ENCODE measurements around the gene RAI14.

The RAI14 gene

DNA sequence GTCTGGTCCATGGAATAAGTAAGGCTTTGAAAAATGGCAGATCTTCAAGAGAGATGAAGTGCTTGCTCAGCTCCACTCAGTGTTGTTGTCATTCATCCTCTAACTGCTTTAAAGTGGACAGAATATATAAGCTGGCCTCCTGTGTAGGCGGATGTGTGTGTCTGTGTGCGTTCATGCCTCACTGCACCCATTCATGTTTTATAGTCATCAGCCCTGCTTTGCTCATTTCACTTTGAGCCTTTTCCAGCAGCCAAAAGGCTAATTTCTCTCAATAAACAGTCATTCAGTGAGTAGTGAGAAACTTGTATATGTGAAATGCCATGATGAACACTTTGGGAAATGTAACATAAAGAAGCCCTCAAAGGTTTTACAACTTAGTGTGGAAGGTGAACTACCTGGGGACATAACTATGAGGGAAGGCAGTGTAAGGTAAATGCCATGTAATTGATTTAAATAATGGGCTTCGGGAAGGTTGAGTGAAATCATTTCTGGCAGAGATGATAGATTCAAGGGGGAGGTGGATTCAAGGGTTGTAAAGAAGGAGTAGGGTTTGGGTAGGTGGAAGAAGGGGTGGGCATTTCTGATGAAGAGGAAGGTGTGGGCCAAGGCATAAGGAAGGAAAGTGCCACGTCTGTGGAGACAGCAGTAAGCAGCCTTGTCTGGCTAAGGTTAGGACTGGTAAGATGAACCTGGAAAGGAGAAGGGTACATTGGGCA lies 198.5 kb downstream of the RAI14 start:
- DNase-seq (ENCODE audit: low spot score), result no peak

DNA sequence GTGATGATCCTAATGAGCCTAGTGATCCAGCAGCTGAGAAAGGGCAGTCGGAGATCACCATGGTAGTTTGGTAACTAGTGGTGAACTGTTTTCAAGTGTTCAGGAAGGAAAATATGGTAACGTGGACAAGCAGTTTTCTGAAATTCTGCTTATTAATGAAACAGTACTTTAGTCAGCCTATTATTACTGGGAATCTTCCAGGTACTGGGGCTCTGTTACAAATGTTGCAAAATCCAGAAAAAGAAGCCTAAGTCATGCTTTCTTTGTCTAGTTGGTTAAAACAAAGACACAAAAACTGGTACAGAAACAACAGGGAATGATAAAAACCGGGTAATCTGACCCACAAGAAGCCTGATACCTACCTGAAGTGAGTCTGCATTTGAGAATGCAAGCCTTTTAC lies 201.0 kb downstream of the RAI14 start:
- DNase-seq (ENCODE audit: low spot score), result no peak

DNA sequence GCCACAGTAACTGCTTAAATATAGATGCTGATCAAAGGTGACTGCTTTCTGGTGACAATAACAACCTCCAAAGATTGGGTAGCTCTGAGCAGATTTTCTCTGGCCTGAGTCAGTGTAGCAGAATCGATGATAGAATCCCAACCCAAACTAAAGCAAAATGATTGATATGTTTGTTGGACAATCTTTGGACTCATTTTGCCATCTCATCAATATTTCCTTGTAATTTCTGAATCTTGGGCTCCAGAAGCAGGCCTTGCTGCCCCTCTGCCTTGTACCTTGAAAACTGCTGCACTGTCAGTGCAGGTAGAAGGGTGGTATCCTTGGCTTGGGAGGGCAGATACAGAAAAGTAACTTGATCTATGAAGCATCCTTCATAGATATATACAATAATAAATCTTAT lies 201.8 kb downstream of the RAI14 start:
- DNase-seq (ENCODE audit: low spot score), result no peak

DNA sequence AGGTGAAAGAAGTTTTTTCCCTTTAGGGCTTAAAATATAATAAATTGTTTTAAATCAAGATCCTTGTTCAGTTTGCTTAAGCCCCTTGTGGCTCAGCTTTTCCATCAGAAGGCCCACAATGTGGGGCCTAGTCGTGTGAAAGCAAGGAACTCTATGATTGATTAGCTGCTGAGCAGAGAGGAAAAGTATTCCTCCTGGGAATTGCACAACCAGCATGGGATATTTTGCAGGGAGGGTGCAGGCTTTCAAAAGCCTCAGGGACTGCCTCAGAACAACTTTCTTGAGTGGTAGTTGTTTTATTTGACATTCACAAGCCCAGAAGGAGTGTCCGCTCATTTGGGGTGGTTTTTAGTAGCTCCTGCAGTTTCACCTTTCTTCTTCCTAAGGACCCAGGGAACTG lies 202.7 kb downstream of the RAI14 start:
- no peak for DNase-seq (ENCODE audit: low spot score)

DNA sequence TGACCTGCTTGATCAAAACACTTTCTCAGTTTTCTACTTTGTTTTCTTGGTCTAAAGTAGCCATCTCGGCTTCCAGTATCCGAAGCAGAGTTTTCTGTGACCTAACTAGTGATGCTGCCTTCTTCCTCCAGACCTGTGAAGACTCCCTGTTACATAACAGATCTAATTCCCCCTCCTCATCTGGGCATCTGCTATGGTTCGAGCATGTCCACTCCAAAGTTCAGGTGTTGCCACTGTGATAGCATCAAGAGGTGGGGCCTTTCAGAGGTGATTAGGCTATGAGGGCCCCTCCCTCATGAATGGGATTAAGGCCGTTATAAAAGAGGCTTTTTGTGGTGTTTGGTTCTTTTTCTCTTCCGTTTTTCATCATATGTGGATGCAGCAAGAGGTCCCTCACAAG lies 203.1 kb downstream of the RAI14 start:
- no peak for DNase-seq (ENCODE audit: low spot score)

DNA sequence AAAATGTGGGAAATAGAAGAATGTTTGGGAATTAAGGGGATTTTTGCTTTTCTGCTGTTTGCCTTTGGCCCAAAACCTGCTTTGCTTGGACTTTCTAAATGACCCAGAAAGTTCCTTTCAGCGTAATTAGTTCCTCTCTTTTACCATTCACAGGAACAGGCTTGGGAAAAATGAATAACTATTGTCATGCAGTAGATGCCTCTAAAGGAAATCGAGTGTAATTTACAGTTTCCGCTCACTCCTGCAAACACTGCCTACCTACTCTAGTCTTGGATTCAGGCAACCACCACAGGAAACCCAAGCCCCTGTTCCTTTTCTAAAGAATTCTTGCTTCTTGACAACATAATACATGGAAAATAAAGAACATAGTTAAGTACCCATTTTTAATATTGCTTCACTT lies 207.8 kb downstream of the RAI14 start:
- DNase-seq (ENCODE audit: low spot score), result no peak

DNA sequence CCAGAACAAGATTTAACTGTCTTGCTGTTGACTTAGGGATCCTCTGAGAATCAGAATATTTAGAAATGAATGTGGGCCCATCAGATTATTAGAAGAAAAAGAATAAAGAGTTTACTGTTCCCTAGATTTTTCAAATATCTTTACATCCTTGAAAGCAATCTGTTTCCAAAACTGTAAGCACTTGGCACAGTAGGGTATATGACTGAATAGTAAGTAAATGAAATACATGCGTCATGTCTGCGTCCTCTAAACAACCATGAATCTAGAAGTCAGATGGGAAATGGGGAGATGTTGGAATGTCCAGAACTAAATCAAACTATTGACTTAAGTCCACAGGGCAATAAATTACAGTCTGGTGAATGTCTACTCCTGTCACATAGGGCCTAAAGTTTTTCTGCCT lies 209.0 kb downstream of the RAI14 start:
- no peak for DNase-seq (ENCODE audit: low spot score)

DNA sequence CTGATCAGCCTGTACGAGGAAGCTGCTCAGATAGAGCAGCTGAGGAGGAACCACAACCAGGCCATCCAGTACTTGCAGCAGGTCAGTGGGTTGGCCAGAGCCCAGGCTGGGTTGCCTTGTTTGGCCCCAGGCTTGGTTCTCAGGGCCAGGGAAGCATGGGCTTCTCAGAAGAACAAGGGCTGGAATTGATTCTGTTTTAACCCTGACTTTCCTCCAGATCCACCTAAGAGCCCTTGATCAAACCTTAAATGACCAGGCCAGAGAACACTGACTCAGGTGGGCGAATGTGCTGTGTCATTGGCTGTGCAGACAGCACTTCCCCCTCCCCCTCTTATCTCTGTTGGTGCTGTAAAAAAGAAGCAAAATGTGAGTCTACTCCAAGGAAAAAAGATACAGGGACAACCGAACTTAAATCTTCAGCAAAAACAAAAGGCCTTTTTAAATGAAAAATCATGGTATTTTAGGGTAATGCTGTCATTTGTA lies 210.9 kb downstream of the RAI14 start:
- no peak for DNase-seq (ENCODE audit: low spot score)

DNA sequence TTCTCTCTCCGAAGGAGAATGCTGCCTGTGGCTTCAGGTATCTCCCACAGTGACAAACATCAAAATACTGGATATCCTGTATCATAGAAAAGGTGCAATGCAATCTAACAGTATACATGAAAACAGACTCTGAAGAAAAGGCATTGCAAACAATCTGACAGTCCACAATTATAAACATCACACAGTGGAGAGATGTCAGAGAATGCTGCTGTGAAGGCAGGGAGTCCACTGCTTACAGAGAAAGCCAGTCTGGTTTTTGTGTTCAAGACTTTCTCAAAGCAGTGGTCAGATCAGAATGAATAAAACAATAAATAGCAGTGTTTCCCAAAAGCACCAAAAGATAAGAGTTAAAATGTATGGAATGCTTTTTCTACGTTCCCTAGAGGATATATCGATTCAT lies 211.5 kb downstream of the RAI14 start:
- no peak for DNase-seq (ENCODE audit: low spot score)

DNA sequence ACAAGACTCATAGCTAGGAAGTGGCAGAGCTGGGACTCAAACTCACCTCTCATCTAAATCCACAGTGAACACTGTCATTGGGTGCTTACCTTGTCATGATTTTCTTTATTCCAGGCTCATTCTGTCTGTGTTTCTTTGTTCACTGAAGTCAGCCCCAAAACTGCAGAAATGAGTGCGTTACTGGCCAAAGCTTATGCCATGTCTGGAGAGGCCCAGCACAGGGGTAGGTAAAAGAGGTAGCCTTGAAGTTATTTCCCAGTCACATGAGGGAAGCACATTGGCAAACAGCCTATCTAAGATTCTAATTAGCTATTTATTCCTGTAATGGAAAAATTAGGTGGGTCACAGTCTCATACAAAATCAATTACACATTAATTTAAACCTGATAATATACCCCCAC lies 212.7 kb downstream of the RAI14 start:
- no peak for DNase-seq (ENCODE audit: low spot score)

DNA sequence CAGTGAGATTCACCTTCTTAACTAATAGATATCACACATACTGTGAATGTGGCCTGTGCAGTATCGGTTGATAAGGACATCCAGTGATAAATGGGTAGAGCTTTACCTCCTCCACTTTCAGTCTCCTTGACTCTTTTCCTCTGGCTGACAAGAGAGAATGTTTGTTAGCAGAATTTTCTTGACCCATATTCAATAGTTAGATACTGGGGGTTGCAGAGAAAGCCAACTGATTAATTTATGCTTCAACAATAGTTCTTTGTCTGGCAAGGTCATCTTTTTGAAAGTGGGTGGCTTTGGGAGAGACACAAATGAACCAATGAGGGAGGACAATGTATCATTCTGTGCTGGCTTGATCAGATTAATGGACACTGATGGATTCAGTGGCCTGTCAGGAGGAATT lies 213.1 kb downstream of the RAI14 start:
- no peak for DNase-seq (ENCODE audit: low spot score)

DNA sequence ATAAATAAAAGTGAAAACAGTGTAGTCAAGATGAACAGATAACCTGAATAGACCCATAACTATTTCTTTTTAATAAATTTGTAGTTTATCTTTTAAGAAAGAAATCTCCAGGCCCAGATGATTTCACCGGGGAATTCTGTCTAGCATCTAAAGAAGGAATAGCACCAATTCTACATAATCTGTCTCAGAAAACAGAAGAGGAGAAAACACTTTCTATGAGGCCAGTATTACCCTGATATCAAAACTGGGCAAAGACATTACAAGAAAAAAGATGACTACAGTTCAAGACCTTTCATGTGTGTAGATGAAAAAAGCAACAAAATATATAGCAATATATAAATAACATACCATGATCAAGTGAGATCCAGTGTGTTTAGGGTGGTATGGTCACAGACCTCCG lies 214.3 kb downstream of the RAI14 start:
- no peak for DNase-seq (ENCODE audit: low spot score)

DNA sequence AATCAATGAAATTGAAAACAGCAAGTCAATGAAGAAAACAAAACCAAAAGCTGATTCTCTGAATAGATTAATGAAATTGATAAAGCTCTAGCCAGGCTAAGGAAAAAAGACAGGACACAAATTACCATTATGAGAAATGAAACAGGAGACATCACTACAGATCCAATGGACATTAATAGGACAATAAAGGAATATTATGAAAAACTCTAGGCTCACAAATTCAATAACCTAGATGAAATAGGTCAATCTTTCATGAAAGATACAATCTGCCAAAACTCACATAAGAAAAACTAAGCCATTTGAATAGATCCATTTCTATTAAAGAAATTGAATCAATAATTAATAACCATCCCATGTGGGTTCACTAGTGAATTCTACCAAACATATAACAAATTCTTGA lies 220.1 kb downstream of the RAI14 start:
- DNase-seq (ENCODE audit: low spot score), result no peak

DNA sequence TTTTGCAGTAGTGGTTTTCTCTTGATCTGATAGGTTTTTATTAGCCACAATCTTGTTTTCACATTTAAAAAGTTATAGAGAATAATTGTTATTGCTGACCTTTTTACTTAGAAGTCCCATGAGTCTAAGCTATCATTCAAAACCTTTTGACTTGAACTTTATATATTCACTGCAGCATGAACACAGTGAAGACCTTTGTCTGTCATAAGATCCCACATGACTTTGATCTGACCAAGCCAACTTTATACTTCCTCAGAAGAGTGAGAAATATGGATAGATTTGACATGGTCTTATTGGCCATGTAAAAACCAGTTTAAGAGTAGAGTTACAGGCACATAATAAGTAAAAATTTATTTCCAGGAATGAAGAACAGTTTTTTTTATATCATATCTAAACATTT lies 225.1 kb downstream of the RAI14 start:
- DNase-seq (ENCODE audit: low spot score), result no peak

Measured in cerebellar cortex (tissue), 1 donor.